Skin epidermis (tissue), 12 donors: ENCODE data around the gene ACOT4.
"Not testable (repeated sequence)": the region's sequence is repeated elsewhere in the genome, so short reads cannot be mapped to it uniquely, and the experiment has no call there.

Source experiments
- H3K27ac ChIP-seq, 21 experiments: fragments of 200-600 bp; sonication (generic) in 11 of 21; one replicate each; pipeline ENCODE4 v1.5.0; 2020; ENCODE audit warnings: mild to moderate bottlenecking in 3 of 21, inconsistent platforms in 2 of 21, moderate library complexity in 2 of 21
- H3K4me3 ChIP-seq, 7 experiments: fragments of 200-600 bp; sonication (generic) in 2 of 7; one replicate each; pipeline ENCODE4 v1.5.0; 2020; ENCODE audit warnings: inconsistent platforms in 2 of 7, mild to moderate bottlenecking in 2 of 7, moderate library complexity in 1 of 7

Gene ACOT4

GRCh38 chr14:73625706-73626105 is 34.0 kb downstream of the ACOT4 start:
- H3K27ac ChIP-seq = no peak overlapping the region
- no peak overlapping the region for H3K4me3 ChIP-seq

DNA sequence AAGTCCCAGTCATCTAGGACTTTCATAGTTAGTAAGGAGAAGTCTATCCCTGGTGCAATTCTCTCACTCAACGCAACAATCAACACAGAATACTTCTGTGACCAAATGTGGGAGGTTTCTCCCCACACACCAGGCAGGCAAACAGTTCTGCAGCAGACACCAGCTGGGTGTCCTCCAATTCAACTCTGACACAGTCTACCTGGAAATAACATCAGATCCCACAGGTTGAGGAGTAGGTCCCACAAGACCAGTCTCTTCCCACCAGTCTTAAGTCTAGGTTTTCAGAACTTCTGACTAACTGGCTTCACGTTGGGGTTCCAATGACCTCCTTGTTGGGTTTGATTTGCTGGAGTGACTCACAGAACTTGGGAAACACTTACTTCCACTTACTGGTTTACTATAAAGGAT is 35.5 kb downstream of the ACOT4 start:
- Histone ChIP-seq H3K4me3 (no peak overlapping the region), H3K27ac (no peak overlapping the region)

DNA sequence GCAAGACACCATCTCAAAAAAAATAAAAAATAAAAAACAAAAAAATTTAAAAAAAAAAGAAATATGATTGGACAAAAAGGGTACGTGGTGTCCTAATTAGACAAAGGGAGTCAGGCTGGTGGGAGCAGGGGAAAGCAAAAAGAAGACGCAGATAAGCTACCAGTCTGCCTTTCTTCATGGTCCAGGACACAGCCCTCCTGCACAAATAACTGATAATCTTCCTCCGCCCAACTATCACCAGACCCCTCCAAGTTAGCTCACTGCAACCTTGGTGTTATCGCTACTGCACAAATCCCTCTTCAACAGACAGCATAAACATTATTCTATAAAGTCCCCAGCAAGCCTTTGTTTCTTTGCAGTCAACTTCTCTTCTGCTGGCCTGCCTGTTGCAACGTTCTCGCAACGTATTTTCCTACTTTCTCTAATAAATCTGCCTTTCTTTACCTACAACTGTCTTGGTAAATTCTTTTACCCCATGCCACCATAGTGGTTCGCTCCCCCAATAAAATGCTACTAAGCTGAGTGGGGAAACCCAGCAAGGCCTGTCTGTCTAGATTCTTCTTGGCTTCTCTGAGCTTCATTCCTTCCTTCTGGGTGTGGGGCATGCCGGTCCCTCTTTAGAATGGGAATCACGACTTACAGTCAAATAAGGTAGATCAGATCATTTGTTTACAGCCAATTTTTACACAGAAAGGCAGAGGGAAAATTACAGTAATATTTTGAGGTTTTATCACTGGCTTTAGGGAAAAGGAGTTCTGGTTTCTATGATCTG is 38.5 kb downstream of the ACOT4 start:
- Histone ChIP-seq H3K4me3 (no peak overlapping the region), H3K27ac (no peak overlapping the region)

GRCh38 chr14:73633116-73634010 is 41.7 kb downstream of the ACOT4 start:
- H3K27ac ChIP-seq = peak overlapping the region in 5 of 21 experiments; percentile 5 to 57 (median 30)
- peak overlapping the region; percentile 14 to 54 (median 39) for H3K4me3 ChIP-seq

DNA sequence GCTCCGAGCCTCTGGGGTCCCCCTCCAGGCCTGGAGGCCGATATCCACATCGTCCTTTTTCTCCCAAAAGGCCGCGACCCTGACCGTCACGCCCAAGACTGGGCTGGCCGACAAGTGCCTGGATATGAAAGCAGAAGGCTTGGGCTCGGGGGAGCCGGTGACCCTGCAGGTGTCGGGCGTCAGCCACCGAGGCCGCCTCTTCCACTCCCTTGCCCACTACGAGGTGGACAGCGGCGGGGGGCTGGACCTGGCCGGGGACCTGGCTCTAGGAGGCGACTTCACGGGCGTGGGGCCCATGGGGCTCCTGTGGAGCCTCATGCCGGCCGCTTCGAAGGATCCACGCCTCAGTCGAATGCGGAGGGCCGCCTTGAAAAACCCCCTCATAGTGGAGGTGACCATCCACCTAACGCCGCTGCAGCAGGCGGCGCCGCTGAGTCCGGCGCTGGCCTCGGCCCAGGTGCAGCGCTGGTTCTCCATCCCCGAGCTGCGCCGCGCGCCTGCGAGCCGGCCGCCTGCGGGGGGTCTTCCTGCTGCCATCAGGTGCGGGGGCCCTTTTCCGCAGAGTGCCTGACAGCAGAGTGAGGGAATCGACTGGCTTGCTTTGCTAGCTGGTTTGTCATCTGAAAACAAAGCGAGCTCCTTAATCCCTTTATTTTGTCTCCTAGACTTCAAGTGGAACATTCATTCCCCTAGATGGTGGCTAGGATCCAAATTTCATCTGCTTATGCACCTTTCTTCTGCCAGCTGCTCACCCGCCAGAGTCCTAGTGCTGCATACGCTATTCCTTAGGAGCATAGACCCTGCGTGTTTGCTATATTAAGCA is 42.5 kb downstream of the ACOT4 start:
- H3K27ac ChIP-seq = peak overlapping the region in 4 of 21 experiments; percentile 5 to 57 (median 22)
- peak overlapping the region; percentile 14 to 54 (median 39) for H3K4me3 ChIP-seq

GRCh38 chr14:73636355-73636754 is 44.7 kb downstream of the ACOT4 start:
- not testable (repeated sequence) for H3K4me3 ChIP-seq, H3K27ac ChIP-seq

DNA sequence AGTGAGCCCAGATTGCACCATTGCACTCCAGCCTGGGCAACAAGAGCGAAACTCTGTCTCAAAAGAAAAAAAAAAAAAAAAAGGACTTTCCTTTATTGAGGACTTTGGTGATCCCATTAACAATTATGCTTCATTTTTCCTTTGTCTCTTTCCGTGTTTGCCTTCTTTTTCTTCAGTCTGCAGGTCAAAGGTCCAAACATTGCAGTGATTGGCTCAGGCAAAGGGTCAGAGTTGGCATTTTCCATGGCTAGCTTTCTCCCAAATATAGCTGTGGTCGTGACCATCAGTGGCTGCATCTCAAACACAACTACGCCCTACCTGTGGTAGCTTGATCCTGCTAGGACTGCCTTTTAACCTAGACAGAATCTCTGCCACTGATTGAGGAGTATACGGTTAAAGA is 46.2 kb downstream of the ACOT4 start:
- Histone ChIP-seq H3K27ac (no peak overlapping the region), H3K4me3 (no peak overlapping the region)

- no peak overlapping the region for H3K4me3 ChIP-seq
- H3K27ac ChIP-seq = no peak overlapping the region
Measured at GRCh38 chr14:73640796-73641365, 49.2 kb downstream of the ACOT4 start.

GRCh38 chr14:73644531-73645247 is 53.0 kb downstream of the ACOT4 start, which contains the start of gene DNAL1:
DNAL1 (plus strand) TSS chr14:73644986; CDS start chr14:73645040, 54 bp downstream.
- Histone ChIP-seq H3K27ac (peak within 1 kb of the TSS in 20 of 21 experiments; percentile 12 to 94 (median 80)), H3K4me3 (peak within 1 kb of the TSS; percentile 44 to 79 (median 63))

DNA sequence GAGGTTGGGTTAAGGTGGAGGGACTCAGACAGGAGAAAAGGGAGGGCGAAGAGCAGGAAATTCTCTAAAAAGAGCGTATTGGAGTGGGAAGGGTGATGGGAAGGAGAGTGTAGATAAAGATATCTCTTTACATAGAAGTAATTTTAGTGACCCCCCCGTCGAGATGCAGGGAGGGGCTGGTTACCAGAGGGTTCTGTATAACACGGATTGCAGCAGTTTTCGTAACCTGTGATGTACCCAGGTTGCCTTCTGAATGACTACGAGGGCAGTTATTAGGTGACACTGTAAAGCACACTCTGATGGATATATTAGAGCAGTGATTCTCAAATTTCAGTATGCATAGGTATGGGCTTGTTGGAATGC is 53.6 kb downstream of the ACOT4 start:
- Histone ChIP-seq H3K4me3 (peak overlapping the region; percentile 44 to 79 (median 63)), H3K27ac (peak overlapping the region in 20 of 21 experiments; percentile 12 to 94 (median 80))
